Heart right ventricle (tissue), 16 donors: ENCODE data around the gene FOXN3. TPM values are rescaled to one million over a fixed set of nuclear protein-coding genes. Genes with fewer than 3 reads are reported as not detected.

Source experiments
- ATAC-seq, 8 donors: fragments of 200-7000 bp; cut with Tn5 transposase; one replicate each; pipeline ENCODE4 v1.9.1; 2020; ENCODE audit warnings: mild to moderate bottlenecking in 8 of 8, moderate library complexity in 8 of 8, moderate number of reproducible peaks in 1 of 8
- DNase-seq, 2 donors: peaks; one replicate each; pipeline ENCODE4 v3.0.0-alpha.2; 2020
- H3K27ac ChIP-seq, 10 donors: fragments of 200-600 bp; sonication (generic) in 2 of 10; one replicate each; pipeline versions ENCODE4 v1.5.0 to v1.8.0; 2020 to 2022; ENCODE audit warnings: mild to moderate bottlenecking in 3 of 10
- H3K27me3 ChIP-seq, 7 donors: fragments of 200-600 bp; one replicate each; pipeline ENCODE4 v1.8.0; 2021 to 2022; ENCODE audit warnings: mild to moderate bottlenecking in 2 of 7
- H3K36me3 ChIP-seq, 9 donors: fragments of 200-600 bp; sonication (generic) in 1 of 9; one replicate each; pipeline versions ENCODE4 v1.5.0 to v1.8.0; 2020 to 2022; ENCODE audit warnings: mild to moderate bottlenecking in 2 of 9
- H3K4me1 ChIP-seq, 9 donors: fragments of 200-600 bp; sonication (generic) in 1 of 9; one replicate each; pipeline versions ENCODE4 v1.5.0 to v1.8.0; 2020 to 2022; ENCODE audit warnings: mild to moderate bottlenecking in 4 of 9
- H3K4me3 ChIP-seq, 10 donors: fragments of 200-600 bp; sonication (generic) in 2 of 10; one replicate each; pipeline versions ENCODE4 v1.5.0 to v1.8.0; 2020 to 2022; ENCODE audit warnings: mild to moderate bottlenecking in 7 of 10, moderate library complexity in 2 of 10
- H3K9me3 ChIP-seq, 11 donors: fragments of 200-600 bp in 10 of 11; sonication (generic) in 2 of 11; one replicate each; pipeline versions ENCODE4 v1.5.0 to v1.8.0; 2013 to 2022; ENCODE audit warnings: mild to moderate bottlenecking in 2 of 11, control low read depth in 1 of 11, moderate library complexity in 1 of 11
- CTCF ChIP-seq, 9 donors: fragments of 200-600 bp; sonication (generic) in 2 of 9; IDR thresholded peaks; one replicate each; pipeline versions ENCODE4 v1.5.0 to v1.8.0; 2021 to 2022; ENCODE audit warnings: antibody characterized with exemption in 9 of 9, mild to moderate bottlenecking in 5 of 9, moderate library complexity in 1 of 9
- WGBS, 2 donors: extraction: QIAGEN DNeasy Blood & Tissue Kit; methylation state at CpG; one replicate each; pipeline ENCODE4 v1.1.7; 2013; ENCODE audit warnings: inconsistent platforms in 1 of 2; 5-methylcytosine and 5-hydroxymethylcytosine counted together
- intact Hi-C, 10 donors: fragments of 100-400 bp; cut with DNase I; formaldehyde crosslinking; loops; one replicate each; pipeline versions ENCODE4 v1.11.1 to v1.14.2; 2022
- polyA plus RNA-seq, 2 donors: library from polyadenylated mRNA; stranded (reverse); fragments of 200-250 nt; gene quantifications; one replicate each; pipeline ENCODE4 v1.2.3, GENCODE V29; 2013
- total RNA-seq, 10 donors: library from RNA; stranded (reverse); fragmentation: NEBNext Ultra II Directional in 3 of 10; extraction: Animal tissue kit (Norgen Biotek cat#: 25700) in 3 of 10; gene quantifications; one replicate each; pipeline versions ENCODE4 v1.2.1 to v1.2.4, GENCODE V29; 2021 to 2023
- donor health status: Arrhythmogenic right ventricular cardiomyopathy.
- donor health status: ischemic (EF 13 %, LVEDD 7.1; RV severe dilation, severe dysfunction).
- donor health status: healthy with polysubstance abuse.
- donor health status: DM: no; HTN: yes; CAD: no.
- donor health status: DM: no; HTN: no; CAD: no.
- donor health status: ischemic (EF 25% LVEDD 6.9; RV normal size, moderate dysfunction).
- donor health status: ischemic (EF 25% LVEDD 5.7; RV mildly dilated, moderate dysfunction).
- donor health status: healthy.
- donor health status: DM: yes; HTN: yes; CAD: no.
- donor health status: Ischemic cardiomyopathy.
- donor health status: ischemic (EF 35%, LVEDD 5.7; RV mildly dilated, moderate dysfunction).
- donor health status: nonischemic (EF 11% LVEDD 7.7; RV severe dilation, severe dysfunction).
- donor health status: DM: yes; HTN: yes; CAD: no.
- donor health status: PGD.
- donor health status: ischemic (EF 29% LVEDD 5.4; RV normal size, mild dysfunction).
- donor health status: nonischemic (EF 23%, LVEDD 6.1; RV moderate dilation, normal function).

FOXN3 gene
- total and polyA plus RNA-seq, 12 donors, result 13.0 to 150 (median 107) TPM

GRCh38 chr14:89283327-89284060 is 133.5 kb downstream of the FOXN3 start:
- H3K9me3 ChIP-seq, result no peaks in the 10 kb centered on the region
- H3K4me1 ChIP-seq, result peaks cover 0 to 11% (median 0%) of the 10 kb centered on the region in 9 donors
- TF ChIP-seq CTCF (IDR thresholded peaks at IDR 0.05), result no peak
- WGBS, 2 donors, result 81 to 93% methylated on average over 6 of the region's 6 CpGs
- no peak for DNase-seq
- no peak for ATAC-seq
- H3K4me3 ChIP-seq, result no peak overlapping the region
- peaks cover 0 to 19% (median 5%) of the 10 kb centered on the region in 9 donors for H3K36me3 ChIP-seq
- intact Hi-C loops, result no loop called here
- H3K27ac ChIP-seq, result no peak overlapping the region
- no peaks in the 10 kb centered on the region for H3K27me3 ChIP-seq

GRCh38 chr14:89282191-89282590 is 134.8 kb downstream of the FOXN3 start:
- peaks cover 0 to 6% (median 0%) of the 10 kb centered on the region in 9 donors for H3K4me1 ChIP-seq
- ATAC-seq (no peak), DNase-seq (no peak)
- intact Hi-C loops, result no loop called here
- H3K9me3 ChIP-seq, result no peaks in the 10 kb centered on the region
- no peak overlapping the region for H3K27ac ChIP-seq
- no peak for TF ChIP-seq CTCF (IDR thresholded peaks at IDR 0.05)
- no peak overlapping the region for H3K4me3 ChIP-seq
- 95 to 97% methylated on average over 4 of the region's 4 CpGs for WGBS, 2 donors
- H3K27me3 ChIP-seq, result no peaks in the 10 kb centered on the region
- peaks cover 0 to 19% (median 5%) of the 10 kb centered on the region in 9 donors for H3K36me3 ChIP-seq

- WGBS, 2 donors, result 93 to 95% methylated on average over 10 of the region's 10 CpGs
- H3K36me3 ChIP-seq, result peaks cover 0 to 19% (median 5%) of the 10 kb centered on the region in 9 donors
- no peak for TF ChIP-seq CTCF (IDR thresholded peaks at IDR 0.05)
- DNase-seq, result no peak
- H3K9me3 ChIP-seq, result no peaks in the 10 kb centered on the region
- no peak overlapping the region for H3K27ac ChIP-seq
- no peak for ATAC-seq
- intact Hi-C loops, result no loop called here
- H3K4me1 ChIP-seq, result peaks cover 0 to 22% (median 0%) of the 10 kb centered on the region in 9 donors
- no peak overlapping the region for H3K4me3 ChIP-seq
- H3K27me3 ChIP-seq, result no peaks in the 10 kb centered on the region
Measured at GRCh38 chr14:89280600-89280999, 136.4 kb downstream of the FOXN3 start.

- DNase-seq, result no peak
Measured at GRCh38 chr14:89279649-89280232, 137.3 kb downstream of the FOXN3 start.

More at GRCh38 chr14:89279649-89280232, 137.3 kb downstream of the FOXN3 start:
- H3K27me3 ChIP-seq, result no peaks in the 10 kb centered on the region
- no peak overlapping the region for H3K4me3 ChIP-seq
- peaks cover 0 to 19% (median 5%) of the 10 kb centered on the region in 9 donors for H3K36me3 ChIP-seq
- intact Hi-C loops, result no loop called here
- WGBS, 2 donors, result 95% methylated on average over 9 of the region's 9 CpGs
- ATAC-seq, result no peak
- peaks cover 0 to 27% (median 0%) of the 10 kb centered on the region in 9 donors for H3K4me1 ChIP-seq
- no peak for TF ChIP-seq CTCF (IDR thresholded peaks at IDR 0.05)
- H3K27ac ChIP-seq, result no peak overlapping the region
- H3K9me3 ChIP-seq, result no peaks in the 10 kb centered on the region
